Measurements from ENCODE around the gene IGFBP5. TPM values are rescaled to one million over a fixed set of nuclear protein-coding genes. Genes with fewer than 3 reads are reported as not detected.

IGFBP5 gene
- total RNA-seq, 1 donor from 2014 or later: 246 TPM

- no peak for DNase-seq (ENCODE audit: low spot score)
These were observed 29.6 kb downstream of the IGFBP5 start for GRCh38 chr2:216665717-216666116.

GRCh38 chr2:216665242-216665641 lies 30.1 kb downstream of the IGFBP5 start:
- peak; percentile 64 for DNase-seq (ENCODE audit: low spot score)

GRCh38 chr2:216664593-216665034 lies 30.7 kb downstream of the IGFBP5 start:
- no peak for DNase-seq (ENCODE audit: low spot score)

GRCh38 chr2:216663846-216664245 lies 31.5 kb downstream of the IGFBP5 start:
- no peak for DNase-seq (ENCODE audit: low spot score)

- DNase-seq (ENCODE audit: low spot score): no peak
These were observed 32.2 kb downstream of the IGFBP5 start for GRCh38 chr2:216663106-216663505.

GRCh38 chr2:216661639-216662375 lies 33.5 kb downstream of the IGFBP5 start:
- DNase-seq (ENCODE audit: low spot score): no peak

GRCh38 chr2:216661051-216661450 lies 34.3 kb downstream of the IGFBP5 start:
- no peak for DNase-seq (ENCODE audit: low spot score)

GRCh38 chr2:216660496-216660895 lies 34.9 kb downstream of the IGFBP5 start:
- DNase-seq (ENCODE audit: low spot score): no peak

GRCh38 chr2:216659276-216659675 lies 36.1 kb downstream of the IGFBP5 start:
- no peak for DNase-seq (ENCODE audit: low spot score)

GRCh38 chr2:216658757-216659156 lies 36.6 kb downstream of the IGFBP5 start:
- no peak for DNase-seq (ENCODE audit: low spot score)

GRCh38 chr2:216657980-216658379 lies 37.4 kb downstream of the IGFBP5 start:
- DNase-seq (ENCODE audit: low spot score): no peak

- DNase-seq (ENCODE audit: low spot score): no peak
These were observed 38.1 kb downstream of the IGFBP5 start for GRCh38 chr2:216657086-216657855.

GRCh38 chr2:216654528-216655052 lies 40.8 kb downstream of the IGFBP5 start:
- DNase-seq (ENCODE audit: low spot score): no peak

GRCh38 chr2:216653931-216654365 lies 41.4 kb downstream of the IGFBP5 start:
- DNase-seq (ENCODE audit: low spot score): no peak

GRCh38 chr2:216653093-216653799 lies 42.1 kb downstream of the IGFBP5 start:
- DNase-seq (ENCODE audit: low spot score): no peak

GRCh38 chr2:216652566-216652965 lies 42.8 kb downstream of the IGFBP5 start:
- DNase-seq (ENCODE audit: low spot score): no peak

GRCh38 chr2:216651351-216651881 lies 43.9 kb downstream of the IGFBP5 start:
- DNase-seq (ENCODE audit: low spot score): no peak

GRCh38 chr2:216650626-216651257 lies 44.6 kb downstream of the IGFBP5 start:
- DNase-seq (ENCODE audit: low spot score): no peak

- DNase-seq (ENCODE audit: low spot score): no peak
These were observed 45.8 kb downstream of the IGFBP5 start for GRCh38 chr2:216649574-216649973.

- DNase-seq (ENCODE audit: low spot score): no peak
These were observed 47.2 kb downstream of the IGFBP5 start for GRCh38 chr2:216648105-216648504.

- no peak for DNase-seq (ENCODE audit: low spot score)
These were observed 49.2 kb downstream of the IGFBP5 start for GRCh38 chr2:216646116-216646515.

GRCh38 chr2:216645636-216645950 lies 49.8 kb downstream of the IGFBP5 start:
- no peak for DNase-seq (ENCODE audit: low spot score)
